Breast epithelium (tissue), 4 donors: ENCODE data around the gene GPER1. TPM values are rescaled to one million over a fixed set of nuclear protein-coding genes. Genes with fewer than 3 reads are reported as not detected.

ENCODE experiments used
- DNase-seq, 2 donors: peaks; one replicate each; pipeline ENCODE4 v3.0.0-alpha.2; 2019; ENCODE audit warnings: low spot score in 2 of 2
- H3K27ac ChIP-seq, 2 donors: fragments of 200-600 bp; sonication (generic) in 1 of 2; one replicate each; pipeline ENCODE4 v1.5.1; 2016 to 2019; ENCODE audit warnings: mild to moderate bottlenecking in 1 of 2
- H3K27me3 ChIP-seq, 2 donors: fragments of 200-600 bp; sonication (generic) in 1 of 2; one replicate each; pipeline versions ENCODE4 v1.5.1 to v1.6.0; 2017 to 2019; ENCODE audit warnings: control low read depth in 1 of 2, mild to moderate bottlenecking in 1 of 2
- H3K36me3 ChIP-seq: fragments of 200-600 bp; one replicate; pipeline ENCODE4 v1.5.1; 2019
- H3K4me1 ChIP-seq, 2 donors: fragments of 200-600 bp; sonication (generic); one replicate each; pipeline ENCODE4 v1.5.1; 2016 to 2019; ENCODE audit warnings: control low read depth in 1 of 2
- H3K4me3 ChIP-seq, 3 donors: fragments of 200-600 bp; sonication (generic); 1 replicate in 2 of 3; 2 replicates in 1 of 3; pipeline ENCODE4 v1.5.1; 2016 to 2019; ENCODE audit warnings: mild to moderate bottlenecking in 3 of 3, moderate library complexity in 2 of 3
- H3K9me3 ChIP-seq, 2 donors: fragments of 200-600 bp; sonication (generic) in 1 of 2; one replicate each; pipeline ENCODE4 v1.5.1; 2016 to 2019; ENCODE audit warnings: control low read depth in 1 of 2
- CTCF ChIP-seq, 3 donors: fragments of 450-650 bp; IDR thresholded peaks; one replicate each; pipeline ENCODE4 v1.5.1; 2016 to 2017; ENCODE audit warnings: antibody characterized with exemption in 3 of 3, mild to moderate bottlenecking in 3 of 3, moderate library complexity in 3 of 3
- POLR2A ChIP-seq: fragments of 450-650 bp; IDR thresholded peaks from one replicate; pipeline ENCODE4 v1.6.1; 2016; ENCODE audit warnings: antibody characterized with exemption, mild to moderate bottlenecking, moderate library complexity
- POLR2AphosphoS5 ChIP-seq, 3 donors: sonication (generic); formaldehyde crosslinking; IDR thresholded peaks; one replicate each; pipeline ENCODE4 v1.6.1; 2017; ENCODE audit warnings: antibody characterized with exemption in 3 of 3
- intact Hi-C: fragments of 100-400 bp; cut with DNase I; formaldehyde crosslinking; loops from one replicate; pipeline ENCODE4 v1.15.1; 2023; ENCODE audit warnings: low total_unique reads
- total RNA-seq, 3 donors: library from RNA; depleted of rRNA; stranded (reverse); fragments of >200 nt; gene quantifications; one replicate each; pipeline ENCODE4 v1.1.0, GENCODE V29; 2016

GPER1 gene
- total RNA-seq, 3 donors from 2014 or later = 2.6 to 3.3 (median 3.2) TPM

- Histone ChIP-seq H3K4me3 (no peak overlapping the region), H3K4me1 (no peaks in the 10 kb centered on the region), H3K27ac (peak overlapping the region in 1 of 2 donors; percentile 38), H3K27me3 (no peaks in the 10 kb centered on the region), H3K36me3 (no peaks in the 10 kb centered on the region), H3K9me3 (no peaks in the 10 kb centered on the region)
- intact Hi-C loops = no loop called here
- no peak for DNase-seq
- TF ChIP-seq POLR2A (no peak), POLR2AphosphoS5 (IDR thresholded peaks at IDR 0.05) (no peak), CTCF (IDR thresholded peaks at IDR 0.05) (no peak)
These were observed 8.9 kb upstream of the GPER1 start for GRCh38 chr7:1078985-1079384.

- intact Hi-C loops = no loop called here
- Histone ChIP-seq H3K27ac (no peak overlapping the region), H3K36me3 (no peaks in the 10 kb centered on the region), H3K4me3 (no peak overlapping the region), H3K9me3 (no peaks in the 10 kb centered on the region), H3K4me1 (no peaks in the 10 kb centered on the region), H3K27me3 (no peaks in the 10 kb centered on the region)
- no peak for TF ChIP-seq POLR2AphosphoS5 (IDR thresholded peaks at IDR 0.05)
- no peak for TF ChIP-seq CTCF (IDR thresholded peaks at IDR 0.05)
- no peak for TF ChIP-seq POLR2A
- no peak for DNase-seq
These were observed 8.4 kb upstream of the GPER1 start for GRCh38 chr7:1079546-1079945.

GRCh38 chr7:1080252-1080920 is 7.5 kb upstream of the GPER1 start:
- Histone ChIP-seq H3K4me3 (no peak overlapping the region), H3K27ac (no peak overlapping the region), H3K27me3 (no peaks in the 10 kb centered on the region), H3K36me3 (no peaks in the 10 kb centered on the region), H3K4me1 (no peaks in the 10 kb centered on the region), H3K9me3 (no peaks in the 10 kb centered on the region)
- no peak for DNase-seq
- intact Hi-C loops = no loop called here
- TF ChIP-seq POLR2AphosphoS5 (IDR thresholded peaks at IDR 0.05) = no peak
- TF ChIP-seq CTCF (IDR thresholded peaks at IDR 0.05) = no peak
- no peak for TF ChIP-seq POLR2A

- Histone ChIP-seq H3K9me3 (no peaks in the 10 kb centered on the region), H3K27me3 (no peaks in the 10 kb centered on the region), H3K36me3 (no peaks in the 10 kb centered on the region), H3K4me3 (no peak overlapping the region), H3K4me1 (no peaks in the 10 kb centered on the region), H3K27ac (no peak overlapping the region)
- intact Hi-C loops = no loop called here
- DNase-seq = no peak
- TF ChIP-seq POLR2AphosphoS5 (IDR thresholded peaks at IDR 0.05) (no peak), POLR2A (no peak), CTCF (IDR thresholded peaks at IDR 0.05) (no peak)
These were observed 7.0 kb upstream of the GPER1 start for GRCh38 chr7:1080921-1081255.

- intact Hi-C loops = no loop called here
- TF ChIP-seq POLR2AphosphoS5 (IDR thresholded peaks at IDR 0.05) = no peak
- TF ChIP-seq POLR2A = no peak
- no peak for TF ChIP-seq CTCF (IDR thresholded peaks at IDR 0.05)
- Histone ChIP-seq H3K36me3 (no peaks in the 10 kb centered on the region), H3K4me1 (peaks cover 0 to under 1% of the 10 kb centered on the region in 2 donors), H3K4me3 (no peak overlapping the region), H3K27me3 (no peaks in the 10 kb centered on the region), H3K9me3 (no peaks in the 10 kb centered on the region), H3K27ac (no peak overlapping the region)
- no peak for DNase-seq
These were observed 6.6 kb upstream of the GPER1 start for GRCh38 chr7:1081336-1081735.
